NCI-H2196 (cell line): Measurements from ENCODE around the gene LITAF.

Experiments used
- DNase-seq: peaks from one replicate; lab custom pipeline; 2025; ENCODE audit not compliant: unreplicated experiment; lab: John Stamatoyannopoulos, UW

The LITAF gene

DNA sequence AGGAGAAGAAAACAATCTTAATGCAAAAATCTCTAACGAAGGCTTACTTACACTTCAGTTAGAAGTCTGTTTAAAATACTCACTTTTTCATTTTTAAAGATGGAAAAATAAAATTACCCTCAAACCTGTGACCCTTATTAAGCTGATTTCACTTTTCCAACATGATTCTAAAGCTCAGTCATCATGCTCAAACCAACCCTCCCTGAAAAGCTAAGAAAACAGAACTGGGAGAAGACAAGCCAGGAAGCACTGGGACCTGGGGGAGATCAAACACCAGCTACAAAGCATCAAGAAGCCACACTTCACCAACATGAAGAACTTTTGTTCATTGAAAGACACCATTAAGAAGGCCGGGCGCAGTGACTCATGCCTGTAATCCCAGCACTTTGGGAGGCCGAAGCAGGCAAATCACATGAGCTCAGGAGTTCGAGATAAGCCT is 88.8 kb downstream of the LITAF start:
- DNase-seq: peak; percentile 33
